Neutrophil (primary cell): Measurements from ENCODE around the gene TFCP2L1.

Experiments used
- H3K27ac ChIP-seq: fragments of 200-600 bp; sonication (generic); 2 replicates; pipeline ENCODE4 v1.5.1; 2016; ENCODE audit warnings: mild to moderate bottlenecking, moderate library complexity
- H3K27me3 ChIP-seq: fragments of 200-600 bp; sonication (generic); 2 replicates; pipeline ENCODE4 v1.6.0; 2016; ENCODE audit warnings: mild to moderate bottlenecking
- H3K36me3 ChIP-seq: fragments of 200-600 bp; sonication (generic); 2 replicates; pipeline ENCODE4 v1.5.1; 2017
- H3K4me1 ChIP-seq, 2 experiments: fragments of 200-600 bp in 1 of 2; sonication (generic) in 1 of 2; 1 replicate in 1 of 2; 2 replicates in 1 of 2; pipeline versions ENCODE4 v1.5.1 to v1.6.1; 2013 to 2016; ENCODE audit warnings: low read depth in 1 of 2, low read length in 1 of 2, mild to moderate bottlenecking in 1 of 2, moderate library complexity in 1 of 2; ENCODE audit not compliant: control insufficient read depth in 1 of 2, insufficient read depth in 1 of 2
- H3K4me3 ChIP-seq, 2 experiments: fragments of 200-600 bp in 1 of 2; sonication (generic) in 1 of 2; 1 replicate in 1 of 2; 2 replicates in 1 of 2; pipeline ENCODE4 v1.5.1; 2013 to 2016; ENCODE audit warnings: low read depth in 1 of 2, low read length in 1 of 2, mild to moderate bottlenecking in 1 of 2, moderate library complexity in 1 of 2
- H3K9me3 ChIP-seq: fragments of 200-600 bp; sonication (generic); 2 replicates; pipeline ENCODE4 v1.5.1; 2016
- TF ChIP-seq, protein P1 (sequence below): fragments of 200-600 bp; sonication (generic); IDR thresholded peaks from 2 replicates; pipeline ENCODE4 v1.5.1; 2016; ENCODE audit warnings: antibody characterized with exemption

Gene TFCP2L1

DNA sequence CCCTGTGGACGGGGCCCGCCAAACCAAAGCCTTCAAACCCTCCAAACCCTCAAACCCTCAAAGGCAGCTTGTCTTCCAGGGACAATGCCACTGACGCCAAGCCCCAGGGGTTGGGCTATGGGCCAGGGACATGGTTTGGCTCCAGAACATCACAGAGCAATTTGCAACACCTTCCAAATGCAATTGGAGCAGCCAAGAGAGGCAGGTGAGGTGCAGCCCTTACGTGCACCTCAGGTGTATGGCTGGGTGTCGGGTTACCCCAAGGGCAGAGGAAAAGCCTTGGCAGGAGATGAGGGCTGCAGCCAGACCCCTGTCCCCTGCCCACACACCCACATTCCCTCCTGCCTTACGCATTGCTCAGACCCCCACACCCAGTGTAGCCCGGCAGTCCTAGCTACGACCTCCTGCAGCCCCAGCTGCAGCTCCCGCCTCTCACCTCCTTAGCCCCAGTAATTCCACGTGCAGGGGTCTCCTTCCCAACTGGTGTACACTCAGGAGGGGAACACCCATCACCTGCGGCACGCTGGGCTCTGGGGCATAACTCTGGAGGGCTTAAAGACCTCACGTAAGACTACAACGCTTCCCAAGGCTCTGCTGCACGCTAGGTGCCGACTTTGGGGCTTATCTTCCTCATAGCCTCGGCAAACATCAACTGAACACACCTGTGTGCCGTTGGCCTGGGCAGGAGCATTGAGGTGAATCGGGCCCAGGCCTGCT, 88.7 kb downstream of the TFCP2L1 start:
- Histone ChIP-seq H3K27me3 (no peaks in the 10 kb centered on the region), H3K36me3 (no peaks in the 10 kb centered on the region), H3K27ac (peak overlapping the region; percentile 87), H3K4me1 (peaks cover 64 to 71% of the 10 kb centered on the region in 2 experiments), H3K4me3 (no peak overlapping the region), H3K9me3 (no peaks in the 10 kb centered on the region)
- TF ChIP-seq, protein P1, sequence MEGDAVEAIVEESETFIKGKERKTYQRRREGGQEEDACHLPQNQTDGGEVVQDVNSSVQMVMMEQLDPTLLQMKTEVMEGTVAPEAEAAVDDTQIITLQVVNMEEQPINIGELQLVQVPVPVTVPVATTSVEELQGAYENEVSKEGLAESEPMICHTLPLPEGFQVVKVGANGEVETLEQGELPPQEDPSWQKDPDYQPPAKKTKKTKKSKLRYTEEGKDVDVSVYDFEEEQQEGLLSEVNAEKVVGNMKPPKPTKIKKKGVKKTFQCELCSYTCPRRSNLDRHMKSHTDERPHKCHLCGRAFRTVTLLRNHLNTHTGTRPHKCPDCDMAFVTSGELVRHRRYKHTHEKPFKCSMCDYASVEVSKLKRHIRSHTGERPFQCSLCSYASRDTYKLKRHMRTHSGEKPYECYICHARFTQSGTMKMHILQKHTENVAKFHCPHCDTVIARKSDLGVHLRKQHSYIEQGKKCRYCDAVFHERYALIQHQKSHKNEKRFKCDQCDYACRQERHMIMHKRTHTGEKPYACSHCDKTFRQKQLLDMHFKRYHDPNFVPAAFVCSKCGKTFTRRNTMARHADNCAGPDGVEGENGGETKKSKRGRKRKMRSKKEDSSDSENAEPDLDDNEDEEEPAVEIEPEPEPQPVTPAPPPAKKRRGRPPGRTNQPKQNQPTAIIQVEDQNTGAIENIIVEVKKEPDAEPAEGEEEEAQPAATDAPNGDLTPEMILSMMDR = no peak

DNA sequence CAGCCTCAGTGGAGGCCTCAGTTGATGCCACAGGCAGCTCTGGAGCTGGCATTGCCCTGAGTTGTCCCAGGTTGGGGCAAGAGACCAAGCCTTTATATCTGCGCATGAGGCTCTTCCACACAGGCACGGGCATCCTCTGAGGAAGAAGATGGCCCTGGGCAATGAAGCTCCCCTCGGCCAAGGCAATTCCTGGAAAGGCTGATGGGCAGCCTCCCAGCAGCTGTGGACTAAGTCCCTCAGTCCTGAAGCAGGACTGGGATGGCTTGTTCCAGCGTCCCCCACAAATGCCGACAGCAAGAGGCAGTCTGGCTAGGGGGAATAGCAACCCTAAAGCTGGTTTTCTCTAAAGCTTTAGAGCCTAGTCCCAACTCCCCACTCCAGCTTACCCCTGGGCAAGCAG, 90.0 kb downstream of the TFCP2L1 start:
- TF ChIP-seq, protein P1 = no peak
- Histone ChIP-seq H3K4me1 (peaks cover 60 to 62% of the 10 kb centered on the region in 2 experiments), H3K36me3 (no peaks in the 10 kb centered on the region), H3K4me3 (no peak overlapping the region), H3K9me3 (no peaks in the 10 kb centered on the region), H3K27me3 (no peaks in the 10 kb centered on the region), H3K27ac (no peak overlapping the region)

DNA sequence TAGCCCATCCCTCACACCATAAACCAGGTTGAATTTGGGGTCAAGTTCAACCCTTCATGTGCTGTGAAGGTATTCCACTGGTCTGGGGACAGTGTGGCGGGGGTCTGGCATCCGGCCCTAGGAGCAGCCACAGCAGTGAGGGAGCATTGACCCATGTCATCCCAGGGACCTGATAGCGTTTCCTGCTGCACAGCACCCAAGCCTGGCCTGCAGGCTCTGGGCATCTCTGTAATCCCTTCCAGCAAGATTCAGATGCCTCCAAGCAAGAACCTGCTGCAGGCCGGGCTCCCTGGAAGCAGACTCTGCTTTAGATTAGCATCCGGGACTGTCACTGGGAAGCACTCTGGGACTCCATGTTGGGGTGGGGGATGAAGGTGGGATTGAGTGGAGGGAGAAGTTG, 90.4 kb downstream of the TFCP2L1 start:
- H3K4me1 ChIP-seq = peaks cover 60 to 62% of the 10 kb centered on the region in 2 experiments
- no peak overlapping the region for H3K4me3 ChIP-seq
- H3K9me3 ChIP-seq = no peaks in the 10 kb centered on the region
- H3K36me3 ChIP-seq = no peaks in the 10 kb centered on the region
- H3K27ac ChIP-seq = no peak overlapping the region
- H3K27me3 ChIP-seq = no peaks in the 10 kb centered on the region
- TF ChIP-seq, protein P1 = no peak

DNA sequence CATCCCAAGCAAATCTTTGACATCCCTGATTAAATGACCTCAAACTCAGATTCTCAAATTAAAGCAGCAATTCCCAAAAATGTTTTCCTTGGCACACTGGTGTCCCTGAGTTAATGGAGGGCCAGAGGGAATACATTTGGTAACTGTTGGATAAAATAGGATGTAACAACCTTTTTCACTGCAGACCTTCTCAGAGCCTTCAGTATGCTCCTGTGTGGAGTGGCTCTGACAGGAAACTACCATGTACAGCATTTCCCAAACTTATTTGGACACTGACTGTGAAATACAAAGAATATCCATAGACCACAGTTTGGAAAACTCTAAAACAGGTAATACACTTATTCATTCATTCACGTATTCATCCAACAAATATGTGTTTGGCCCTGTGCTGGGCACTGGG, 91.8 kb downstream of the TFCP2L1 start:
- Histone ChIP-seq H3K9me3 (no peaks in the 10 kb centered on the region), H3K27ac (no peak overlapping the region), H3K4me3 (no peak overlapping the region), H3K36me3 (no peaks in the 10 kb centered on the region), H3K27me3 (no peaks in the 10 kb centered on the region), H3K4me1 (peaks cover 59 to 62% of the 10 kb centered on the region in 2 experiments)
- TF ChIP-seq, protein P1 = no peak

DNA sequence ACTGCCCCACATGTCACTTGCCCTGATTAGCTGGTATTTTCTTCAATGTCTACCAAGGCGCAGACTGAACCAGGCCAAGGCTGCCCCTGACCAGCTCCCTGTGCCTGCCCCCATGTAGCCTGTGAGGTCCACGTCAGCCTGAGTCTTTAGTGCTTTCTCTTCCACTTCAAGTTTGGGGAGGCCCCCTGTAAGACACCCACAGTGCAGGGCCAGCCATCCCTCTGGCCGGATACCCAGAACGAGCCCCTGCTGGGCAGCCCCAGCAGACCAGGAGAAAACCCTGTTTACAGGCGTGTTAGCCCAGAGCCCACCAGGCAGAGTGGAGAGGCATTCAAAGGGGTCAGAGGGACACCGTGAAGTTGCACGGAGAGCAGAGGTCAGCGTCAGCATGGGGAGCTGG, 92.4 kb downstream of the TFCP2L1 start:
- Histone ChIP-seq H3K9me3 (no peaks in the 10 kb centered on the region), H3K4me1 (peaks cover 55 to 59% of the 10 kb centered on the region in 2 experiments), H3K27me3 (no peaks in the 10 kb centered on the region), H3K27ac (no peak overlapping the region), H3K4me3 (no peak overlapping the region), H3K36me3 (no peaks in the 10 kb centered on the region)
- TF ChIP-seq, protein P1 = no peak
